ENCODE measurements around the gene C20orf202. TPM values are rescaled to one million over a fixed set of nuclear protein-coding genes. Genes with fewer than 3 reads are reported as not detected.

Gene C20orf202
- total and polyA plus RNA-seq, 9 of the 15 experiments (the other 6 are each of a cell fraction or from before 2014, with no cell fraction given): 0.03 to 0.24 (median 0.15) TPM; not detected in 4

- TF ChIP-seq RCOR1 (IDR thresholded peaks at IDR 0.05; ENCODE audit: borderline replicate concordance in 1 of 2, low read depth in 2 of 2, low read length in 2 of 2) (no peak), POLR2H (tag; IDR thresholded peaks at IDR 0.05; ENCODE audit: low read depth) (no peak), ETV5 (CRISPR knock-in tag; IDR thresholded peaks at IDR 0.05; ENCODE audit: low read depth) (no peak), TCFL5 (CRISPR knock-in tag; conservative IDR thresholded peaks at IDR 0.05) (no peak), NR3C1 (CRISPR knock-in tag; IDR thresholded peaks at IDR 0.05) (no peak), KDM1A (IDR thresholded peaks at IDR 0.05) (no peak), CCAR2 (IDR thresholded peaks at IDR 0.05; ENCODE audit: low read depth, low read length) (no peak), KDM2B (CRISPR knock-in tag; IDR thresholded peaks at IDR 0.05) (no peak), DIDO1 (tag; IDR thresholded peaks at IDR 0.05; ENCODE audit: low read depth) (0 out of 2 replicates have a peak, but pooled peaks have one; percentile 43), RREB1 (CRISPR knock-in tag; IDR thresholded peaks at IDR 0.05) (no peak), REST (IDR thresholded peaks at IDR 0.05; ENCODE audit: borderline replicate concordance) (no peak), REST (CRISPR knock-in tag; IDR thresholded peaks at IDR 0.05; ENCODE audit: low read depth) (no peak), POLR2B (IDR thresholded peaks at IDR 0.05; ENCODE audit: low read depth, partially characterized antibody) (peak; percentile 56), ZNF511 (CRISPR knock-in tag; IDR thresholded peaks at IDR 0.05) (no peak), CHD4 (IDR thresholded peaks at IDR 0.05; ENCODE audit: insufficient read depth, insufficient replicate concordance, low read depth, low read length, poor library complexity, severe bottlenecking) (no peak)
These were observed 14.9 kb upstream of the C20orf202 start (continued) for GRCh38 chr20:1188347-1188746.
